HUES6 (cell line): ENCODE results near the gene SPRR5.

Source experiments
- H3K27ac ChIP-seq: 2 replicates; pipeline ENCODE4 v1.7.0; 2013; ENCODE audit warnings: low read depth, mild to moderate bottlenecking, low read length, inconsistent platforms
- H3K27me3 ChIP-seq: 2 replicates; pipeline ENCODE4 v1.6.1; 2013; ENCODE audit warnings: low read length; ENCODE audit not compliant: control insufficient read depth, insufficient read depth
- H3K36me3 ChIP-seq: 2 replicates; pipeline ENCODE4 v1.6.1; 2013; ENCODE audit warnings: low read length; ENCODE audit not compliant: control insufficient read depth, insufficient read depth
- H3K4me1 ChIP-seq: 2 replicates; pipeline ENCODE4 v1.6.1; 2013; ENCODE audit warnings: low read length; ENCODE audit not compliant: control insufficient read depth, insufficient read depth
- H3K4me3 ChIP-seq: 2 replicates; pipeline ENCODE4 v1.5.1; 2013; ENCODE audit warnings: low read depth, low read length
- H3K9ac ChIP-seq: one replicate; pipeline ENCODE4 v1.6.1; 2013; ENCODE audit warnings: mild to moderate bottlenecking, low read length
- H3K9me3 ChIP-seq: 2 replicates; pipeline ENCODE4 v1.6.1; 2013; ENCODE audit warnings: low read depth, low read length; ENCODE audit not compliant: control insufficient read depth, insufficient read depth

The SPRR5 gene, protein sequence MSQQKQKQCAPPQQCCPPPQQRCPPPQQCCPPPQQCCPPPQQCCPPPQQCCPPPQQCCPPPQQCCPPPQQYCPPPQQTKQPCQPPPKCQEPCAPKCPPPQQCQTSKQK

DNA sequence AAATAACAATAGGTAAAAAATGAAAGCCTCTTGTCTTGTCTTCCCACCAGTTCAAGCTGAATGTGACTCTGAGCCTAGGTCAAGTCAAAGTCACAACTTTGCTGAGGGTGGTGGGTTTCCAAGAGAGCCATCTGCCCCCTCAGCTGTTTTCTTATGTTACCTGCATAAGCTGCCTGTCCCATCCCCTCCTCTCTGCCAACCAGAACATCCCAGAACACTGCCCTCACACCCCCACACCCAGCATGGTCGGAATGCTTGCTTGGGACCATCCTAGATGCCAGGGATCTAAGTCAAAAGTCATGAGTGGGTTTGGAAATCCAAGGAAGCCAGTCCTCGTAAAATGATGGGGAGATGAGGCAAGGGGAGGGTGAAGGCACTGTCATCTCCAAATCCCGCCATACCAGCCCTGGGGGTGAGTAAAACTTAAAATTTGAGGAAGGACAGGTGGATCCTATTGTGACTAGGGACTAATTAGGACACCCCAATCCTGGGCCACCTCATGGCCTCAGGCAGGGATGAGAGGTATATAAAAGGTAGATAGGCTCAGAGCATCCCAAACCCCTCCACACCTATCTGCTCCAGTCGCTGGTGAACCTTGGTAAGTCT lies at the start of gene SPRR5:
TSS of gene SPRR5 (plus strand) at position 556 of the 606 bp plus-strand sequence. CDS start 1,349 bp downstream, outside the sequence.
- Histone ChIP-seq H3K27ac (no peak within 1 kb of the TSS), H3K4me3 (no peak within 1 kb of the TSS), H3K9ac (no peak within 1 kb of the TSS), H3K36me3 (no peaks in the 10 kb centered on the region), H3K27me3 (peaks cover 11% of the 10 kb centered on the region; the same call in 1 of the 2 replicates), H3K9me3 (peaks cover 15% of the 10 kb centered on the region; the same call in 1 of the 2 replicates), H3K4me1 (no peaks in the 10 kb centered on the region)

DNA sequence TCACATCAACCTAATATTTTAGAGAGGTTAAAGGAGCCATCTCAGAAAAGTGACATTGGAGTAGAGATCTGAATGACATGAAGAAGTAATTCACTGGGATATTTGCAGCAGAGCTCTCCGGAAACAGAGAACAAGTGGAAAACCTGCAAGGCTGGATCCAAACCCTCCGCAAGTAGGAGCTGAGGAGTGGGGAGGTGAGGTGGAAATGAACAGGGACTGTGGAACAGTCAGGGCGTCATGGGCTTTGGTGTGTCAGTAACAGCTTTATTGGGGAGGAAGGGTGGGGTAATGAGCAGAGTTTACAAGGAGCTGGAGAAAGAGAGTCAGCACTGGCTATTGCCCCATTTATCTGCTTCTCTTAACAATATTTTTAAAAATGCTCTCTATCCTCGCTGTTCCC lies 48.0 kb upstream of the SPRR5 start:
- peaks cover 6% of the 10 kb centered on the region; the same call in 1 of the 2 replicates for H3K9me3 ChIP-seq
- H3K4me3 ChIP-seq = no peak overlapping the region
- H3K4me1 ChIP-seq = no peaks in the 10 kb centered on the region
- peaks cover 2% of the 10 kb centered on the region for H3K27me3 ChIP-seq
- H3K27ac ChIP-seq = no peak overlapping the region
- no peaks in the 10 kb centered on the region for H3K36me3 ChIP-seq
- H3K9ac ChIP-seq = no peak overlapping the region

DNA sequence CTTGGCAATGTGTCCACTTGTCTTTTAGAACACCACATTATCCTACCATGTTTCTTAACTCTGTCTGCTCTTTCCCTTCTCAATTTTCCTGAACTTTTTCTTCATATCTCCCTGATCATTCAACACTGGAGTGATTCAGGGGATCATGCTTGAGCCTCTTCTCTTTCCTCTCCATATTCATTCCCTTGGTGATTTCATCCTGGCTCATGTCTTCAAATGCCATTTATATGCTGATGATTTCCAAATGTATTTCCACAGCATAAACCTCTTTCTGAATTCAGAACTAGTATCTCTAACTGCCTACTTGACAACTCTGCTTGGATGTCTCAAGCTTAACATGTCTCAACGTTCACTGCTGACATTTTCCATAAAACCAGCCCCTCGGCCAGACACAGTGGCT lies 47.1 kb upstream of the SPRR5 start:
- H3K27me3 ChIP-seq = peaks cover 2% of the 10 kb centered on the region
- H3K36me3 ChIP-seq = no peaks in the 10 kb centered on the region
- peaks cover 6% of the 10 kb centered on the region; the same call in 1 of the 2 replicates for H3K9me3 ChIP-seq
- no peak overlapping the region for H3K9ac ChIP-seq
- no peak overlapping the region for H3K4me3 ChIP-seq
- no peaks in the 10 kb centered on the region for H3K4me1 ChIP-seq
- no peak overlapping the region for H3K27ac ChIP-seq

DNA sequence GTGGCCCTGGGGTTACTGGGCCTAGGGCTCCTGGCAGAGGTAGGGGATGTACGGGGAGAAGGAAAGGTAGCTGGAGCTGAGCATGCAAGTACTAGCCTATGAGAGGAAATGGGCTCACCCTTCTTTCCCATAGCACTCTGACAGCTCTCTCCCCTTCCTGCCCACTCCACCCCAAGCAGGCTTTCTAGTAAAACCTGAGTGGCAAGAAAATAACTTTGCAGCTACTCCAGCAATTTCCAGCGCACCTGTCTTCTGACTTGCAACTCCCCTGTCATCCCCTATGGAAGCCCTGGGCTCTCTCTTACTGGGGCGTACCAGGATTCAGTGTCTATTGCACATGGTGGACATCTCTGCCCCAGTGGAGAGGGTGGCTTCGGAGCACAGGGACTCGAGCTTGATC lies 45.4 kb upstream of the SPRR5 start:
- H3K4me1 ChIP-seq = no peaks in the 10 kb centered on the region
- no peak overlapping the region for H3K4me3 ChIP-seq
- no peaks in the 10 kb centered on the region for H3K36me3 ChIP-seq
- no peak overlapping the region for H3K27ac ChIP-seq
- H3K27me3 ChIP-seq = peaks cover 5% of the 10 kb centered on the region
- H3K9ac ChIP-seq = no peak overlapping the region
- H3K9me3 ChIP-seq = peaks cover 8% of the 10 kb centered on the region; the same call in 1 of the 2 replicates

DNA sequence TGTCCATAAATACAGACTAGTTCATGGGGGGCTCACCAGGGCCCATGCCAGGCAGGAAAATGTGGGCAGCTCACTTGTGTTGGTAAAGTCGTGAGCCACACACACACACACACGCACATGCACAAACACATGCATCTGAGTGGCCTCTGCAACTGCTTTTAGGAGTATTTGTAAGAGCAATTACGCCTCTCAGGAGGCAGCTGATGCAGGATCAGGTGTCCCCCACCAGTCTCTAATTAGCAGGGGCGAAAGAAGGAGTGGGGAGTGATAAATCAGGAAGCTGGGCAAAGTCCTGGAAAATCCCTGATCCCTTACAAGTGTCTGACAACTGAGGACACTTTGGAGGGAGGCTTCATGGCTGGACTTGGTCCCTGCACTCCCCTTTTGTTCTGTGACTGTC lies 44.4 kb upstream of the SPRR5 start:
- peaks cover 5% of the 10 kb centered on the region for H3K27me3 ChIP-seq
- no peaks in the 10 kb centered on the region for H3K36me3 ChIP-seq
- H3K4me1 ChIP-seq = no peaks in the 10 kb centered on the region
- no peak overlapping the region for H3K9ac ChIP-seq
- no peak overlapping the region for H3K27ac ChIP-seq
- H3K4me3 ChIP-seq = no peak overlapping the region
- H3K9me3 ChIP-seq = peaks cover 8% of the 10 kb centered on the region; the same call in 1 of the 2 replicates

DNA sequence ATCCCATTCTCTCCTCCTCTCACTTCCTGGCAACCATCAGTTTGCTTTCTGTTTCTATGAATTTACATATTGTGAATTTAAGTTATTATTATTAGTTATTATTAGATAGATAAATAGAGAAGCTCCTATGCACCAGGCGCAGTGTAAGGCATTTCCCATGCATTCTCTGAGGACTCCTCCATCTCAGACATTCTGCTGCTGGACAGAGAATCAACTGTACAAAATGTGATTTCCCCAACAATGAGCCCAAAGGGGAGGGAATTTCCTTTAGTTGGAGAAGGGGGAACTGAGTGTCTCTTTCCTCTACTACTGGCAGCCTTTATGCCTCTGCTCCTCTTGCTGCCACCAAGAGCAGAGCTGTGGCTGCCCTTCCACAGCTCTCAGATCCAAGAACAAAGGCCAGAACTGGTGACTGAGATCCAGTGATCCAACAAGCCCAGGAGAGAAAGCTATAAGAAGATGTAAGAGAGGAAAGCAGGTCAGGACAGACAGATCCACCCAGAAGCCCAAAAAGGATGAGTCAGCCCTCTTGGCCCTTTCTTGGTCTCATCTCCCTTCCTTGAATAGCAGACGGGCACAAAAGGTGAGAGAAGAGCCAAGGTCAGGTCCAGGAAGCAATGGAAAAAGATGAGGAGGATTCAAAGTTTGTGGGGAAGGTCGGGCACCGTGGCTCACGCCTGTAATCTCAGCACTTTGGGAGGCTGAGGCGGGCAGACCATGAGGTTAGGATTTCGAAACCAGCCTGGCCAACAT lies 42.1 kb upstream of the SPRR5 start:
- no peak overlapping the region for H3K9ac ChIP-seq
- peaks cover 15% of the 10 kb centered on the region; the same call in 1 of the 2 replicates for H3K9me3 ChIP-seq
- peaks cover 14% of the 10 kb centered on the region; the same call in 1 of the 2 replicates for H3K27me3 ChIP-seq
- H3K4me3 ChIP-seq = no peak overlapping the region
- H3K27ac ChIP-seq = no peak overlapping the region
- no peaks in the 10 kb centered on the region for H3K4me1 ChIP-seq
- no peaks in the 10 kb centered on the region for H3K36me3 ChIP-seq

DNA sequence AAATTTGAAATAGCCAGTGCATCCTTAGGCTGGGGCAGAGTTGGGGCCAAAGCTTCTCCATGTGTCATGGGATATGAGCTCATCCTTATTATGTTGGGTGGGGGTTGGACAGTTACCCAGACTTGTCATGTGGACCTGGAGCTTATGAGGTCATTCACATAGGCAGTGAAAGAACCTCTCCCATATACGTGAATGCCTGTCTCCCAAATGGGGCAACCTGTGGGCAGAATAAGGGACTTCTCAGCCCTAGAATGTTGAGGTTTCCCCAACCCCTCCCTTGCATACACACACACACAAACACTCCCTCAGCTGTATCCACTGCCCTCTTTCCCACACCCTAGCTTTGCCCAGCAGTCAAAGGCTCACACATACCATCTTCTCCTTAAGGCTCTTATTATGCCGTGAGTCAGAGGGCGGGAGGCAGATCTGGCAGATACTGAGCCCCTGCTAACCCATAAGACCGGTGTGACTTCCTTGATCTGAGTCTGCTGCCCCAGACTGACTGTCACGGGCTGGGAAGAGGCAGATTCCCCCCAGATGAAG lies 40.9 kb upstream of the SPRR5 start:
- Histone ChIP-seq H3K9me3 (peaks cover 25% of the 10 kb centered on the region; the same call in 1 of the 2 replicates), H3K36me3 (no peaks in the 10 kb centered on the region), H3K9ac (no peak overlapping the region), H3K4me3 (no peak overlapping the region), H3K27ac (no peak overlapping the region), H3K27me3 (peaks cover 22% of the 10 kb centered on the region; the same call in 1 of the 2 replicates), H3K4me1 (no peaks in the 10 kb centered on the region)

DNA sequence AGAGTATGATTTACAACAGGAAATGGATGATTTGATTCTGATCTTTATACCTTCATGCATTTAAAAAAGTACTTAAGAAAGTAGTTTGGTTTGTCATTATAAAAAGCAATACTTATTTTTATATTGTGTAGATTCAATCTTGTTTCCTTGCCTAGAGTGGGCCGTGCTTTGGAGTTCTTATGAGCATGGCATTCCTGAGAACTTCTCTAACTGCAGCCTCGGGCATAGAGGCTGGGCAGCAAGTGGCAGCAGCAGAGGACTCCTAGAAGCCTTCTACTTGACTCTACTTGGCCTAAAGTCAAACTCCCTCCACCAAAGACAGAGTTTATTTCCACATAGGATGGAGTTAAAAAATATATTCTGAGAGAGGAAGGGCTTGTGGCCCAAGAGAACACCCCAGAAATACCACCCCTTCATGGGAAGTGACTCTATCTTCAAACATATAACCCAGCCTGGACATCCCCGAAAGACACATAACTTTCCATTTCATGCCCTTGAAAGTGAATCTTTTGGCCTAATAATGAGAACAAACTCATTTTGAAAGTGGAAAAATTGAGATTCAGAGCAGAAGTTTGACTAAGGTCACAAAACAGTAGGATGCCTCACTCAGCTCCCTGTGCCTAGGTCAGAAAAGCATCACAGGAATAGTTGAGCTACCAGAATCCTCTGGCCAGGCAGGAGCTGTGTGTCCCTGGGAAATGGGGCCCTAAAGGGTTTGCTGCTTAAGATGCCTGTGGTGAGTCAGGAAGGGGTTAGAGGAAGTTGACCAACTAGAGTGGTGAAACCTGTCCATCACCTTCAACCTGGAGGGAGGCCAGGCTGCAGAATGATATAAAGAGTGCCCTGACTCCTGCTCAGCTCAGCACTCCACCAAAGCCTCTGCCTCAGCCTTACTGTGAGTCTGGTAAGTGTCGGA lies 39.1 kb upstream of the SPRR5 start, which contains the start of gene IVL:
TSS of gene IVL (plus strand) at position 861 of the 916 bp plus-strand sequence. CDS start 1,252 bp downstream, outside the sequence.
- H3K36me3 ChIP-seq = no peaks in the 10 kb centered on the region
- H3K9ac ChIP-seq = no peak within 1 kb of the TSS
- peaks cover 23% of the 10 kb centered on the region; the same call in 1 of the 2 replicates for H3K9me3 ChIP-seq
- H3K4me1 ChIP-seq = no peaks in the 10 kb centered on the region
- no peak within 1 kb of the TSS for H3K27ac ChIP-seq
- H3K4me3 ChIP-seq = no peak within 1 kb of the TSS
- H3K27me3 ChIP-seq = peaks cover 37% of the 10 kb centered on the region; the same call in 1 of the 2 replicates

DNA sequence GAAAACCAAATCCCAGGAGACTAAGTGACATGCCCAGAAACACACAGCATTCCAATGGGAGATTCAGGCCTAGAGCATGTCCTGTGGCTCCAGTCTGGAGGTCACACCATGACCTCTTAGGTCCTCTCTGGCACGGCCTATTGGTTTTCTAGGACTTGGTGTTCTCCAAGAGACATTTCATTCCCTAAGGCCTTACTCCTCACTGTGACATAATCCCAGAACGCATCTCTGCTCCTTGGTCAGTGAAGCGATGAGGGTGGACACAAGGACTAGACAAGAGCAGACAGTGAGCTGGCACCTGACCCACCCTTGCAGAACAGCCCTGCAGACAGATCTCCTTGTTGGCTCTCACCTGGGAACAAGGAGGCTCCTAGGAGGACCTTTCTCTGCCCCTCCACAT lies 37.8 kb upstream of the SPRR5 start:
- peaks cover 37% of the 10 kb centered on the region; the same call in 1 of the 2 replicates for H3K27me3 ChIP-seq
- peaks cover 23% of the 10 kb centered on the region; the same call in 1 of the 2 replicates for H3K9me3 ChIP-seq
- no peaks in the 10 kb centered on the region for H3K4me1 ChIP-seq
- H3K36me3 ChIP-seq = no peaks in the 10 kb centered on the region
- H3K9ac ChIP-seq = no peak overlapping the region
- no peak overlapping the region for H3K27ac ChIP-seq
- no peak overlapping the region for H3K4me3 ChIP-seq

DNA sequence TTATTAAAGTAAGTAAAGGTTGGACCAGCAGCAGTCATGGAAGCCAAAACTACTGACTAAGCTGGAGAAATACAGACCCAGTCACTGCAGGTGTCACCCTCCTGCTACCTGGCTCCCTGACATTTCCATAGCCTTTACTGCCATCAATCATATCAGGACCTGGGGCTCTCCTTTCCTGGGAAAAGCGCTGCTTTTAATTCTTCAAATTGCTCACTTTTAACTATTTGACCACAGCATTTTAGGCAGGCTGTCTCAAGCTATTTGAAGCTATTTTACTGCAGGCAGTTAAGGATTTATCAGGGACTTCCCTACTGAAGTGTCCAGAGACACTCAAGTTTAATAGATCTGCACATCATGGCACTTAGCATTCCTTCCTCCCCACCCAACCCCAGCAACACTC lies 34.5 kb upstream of the SPRR5 start:
- H3K4me1 ChIP-seq = no peaks in the 10 kb centered on the region
- H3K27me3 ChIP-seq = peaks cover 38% of the 10 kb centered on the region; the same call in 1 of the 2 replicates
- peaks cover 21% of the 10 kb centered on the region; the same call in 1 of the 2 replicates for H3K9me3 ChIP-seq
- no peak overlapping the region for H3K9ac ChIP-seq
- H3K36me3 ChIP-seq = no peaks in the 10 kb centered on the region
- no peak overlapping the region for H3K4me3 ChIP-seq
- H3K27ac ChIP-seq = no peak overlapping the region
